ENCODE results near the gene DPYSL5. TPM values are rescaled to one million over a fixed set of nuclear protein-coding genes. Genes with fewer than 3 reads are reported as not detected.

The DPYSL5 gene
- total and polyA plus RNA-seq, 2 of the 13 experiments (the other 11 are each of a cell fraction or from before 2014, with no cell fraction given): 0.15 TPM; not detected in 1

GRCh38 chr2:26890341-26891000 is 42.5 kb downstream of the DPYSL5 start:
- Histone ChIP-seq H3K9ac (ENCODE audit: insufficient read depth, low read depth, low read length) (no peak overlapping the region), H4K20me1 (ENCODE audit: insufficient read depth, low read length) (no peaks in the 10 kb centered on the region), H3K4me3 (replicated peaks in 1 of 3; ENCODE audit: insufficient read depth in 1 of 3, low read depth in 2 of 3, low read length in 3 of 3) (no peak overlapping the region), H3K36me3 (replicated peaks in 1 of 2; ENCODE audit: control insufficient read depth in 1 of 2, insufficient read depth in 2 of 2, low read length in 2 of 2) (no peaks in the 10 kb centered on the region), H3K27me3 (ENCODE audit: control insufficient read depth in 1 of 2, insufficient read depth in 2 of 2, low read length in 2 of 2) (peaks cover 5 to 52% of the 10 kb centered on the region in 2 experiments; a peak in 4 of 5 replicates), H3K79me2 (ENCODE audit: insufficient read depth, low read length) (no peaks in the 10 kb centered on the region), H3K4me1 (ENCODE audit: insufficient read depth, low read length) (peaks cover 19% of the 10 kb centered on the region; the same call in 1 of the 2 replicates), H3K27ac (ENCODE audit: extremely low read length, insufficient read depth, low read length) (no peak overlapping the region), H3K9me3 (ENCODE audit: low read length) (peaks cover 7% of the 10 kb centered on the region; the same call in 1 of the 2 replicates), H3K4me2 (ENCODE audit: low read depth, low read length) (no peak overlapping the region), H2AFZ (ENCODE audit: low read length) (no peak overlapping the region)
- no peak for TF ChIP-seq ZNF317 (CRISPR knock-in tag; IDR thresholded peaks at IDR 0.05)
- no peak for TF ChIP-seq MIER2 (CRISPR knock-in tag; IDR thresholded peaks at IDR 0.05)
- no peak for TF ChIP-seq USF2 (IDR thresholded peaks at IDR 0.05; ENCODE audit: low read depth, low read length)
- no peak for TF ChIP-seq USF2 (CRISPR knock-in tag; IDR thresholded peaks at IDR 0.05; ENCODE audit: borderline replicate concordance)
- peak; percentile 47; the same call in 1 of the 2 replicates for TF ChIP-seq THRA (CRISPR knock-in tag; IDR thresholded peaks at IDR 0.05; ENCODE audit: borderline replicate concordance)
- no peak for TF ChIP-seq ZNF878 (CRISPR knock-in tag; IDR thresholded peaks at IDR 0.05)
- TF ChIP-seq ZNF746 (CRISPR knock-in tag; IDR thresholded peaks at IDR 0.05): no peak
- no peak for FAIRE-seq
- no peak for DNase-seq (ENCODE audit: low spot score)
- CTCF ChIA-PET (ENCODE audit: low intra/inter-chr PET ratio, low total read pairs): no interaction called here
- WGBS (ENCODE audit: low lambda C conversion rate): 18% methylated on average over 10 of the region's 11 CpGs
- intact Hi-C loops (cut with micrococcal nuclease; ENCODE audit: unreplicated experiment): no loop called here
- in situ Hi-C loops (cut with HindIII; ENCODE audit: extremely low pct_ligation_motif_present, low pct_unique_long_range_greater_than_20kb): no loop called here
- POLR2A ChIA-PET: no interaction called here
- BruUV-seq (replicated peaks): no TSS peak
- ATAC-seq: peak; percentile 65

Measured in HepG2 (cell line).